Nucleus accumbens (tissue), 56 donors: ENCODE results near the gene MYO18B.
A peak's percentile ranks its signal among the peaks of the same experiment; 100 is the strongest.

Source experiments
- DNase-seq, 56 donors: peaks; one replicate each; lab custom pipeline; 2025; lab: John Stamatoyannopoulos, UW

MYO18B gene

DNA sequence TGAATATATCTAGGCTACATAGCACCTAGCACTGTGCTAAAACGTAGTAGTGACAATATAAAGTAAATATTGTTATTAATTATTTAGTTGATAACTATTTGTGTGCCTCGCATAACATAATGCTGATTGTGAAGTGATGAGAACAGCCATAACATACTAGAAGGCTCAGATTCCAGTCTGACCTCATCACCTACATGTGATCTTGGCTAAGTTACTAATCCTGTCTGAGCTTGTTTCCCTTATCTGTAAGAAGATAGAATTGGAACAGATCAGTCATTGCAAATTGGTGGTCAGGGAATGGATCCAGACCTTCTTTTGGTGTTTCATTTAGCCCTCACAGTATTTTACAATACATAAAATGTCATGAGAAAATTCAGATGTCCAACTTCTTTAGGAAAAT, 323.9 kb downstream of the MYO18B start:
- no peak for DNase-seq

DNA sequence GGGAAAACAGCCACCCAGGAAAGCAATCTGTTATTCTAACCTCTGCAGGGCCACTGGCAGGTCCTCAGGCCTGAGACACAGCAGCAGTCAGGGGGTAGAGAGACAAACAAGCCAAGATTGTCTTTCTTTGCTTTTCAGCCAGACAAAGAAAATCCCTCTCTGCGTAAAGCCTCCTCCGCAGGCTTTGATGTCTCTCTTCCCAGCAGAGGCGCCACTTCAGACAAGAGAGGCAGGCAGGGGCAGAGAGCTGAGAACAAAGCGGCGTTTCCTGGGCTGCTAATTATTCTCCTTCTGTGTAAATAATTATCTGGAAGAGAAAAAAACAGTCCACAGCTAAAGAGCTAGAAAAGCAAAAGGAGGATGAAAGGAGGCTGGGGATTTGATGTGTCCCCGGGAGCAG, 324.5 kb downstream of the MYO18B start:
- DNase-seq, result peak in 12 of 56 donors; percentile 1 to 36 (median 9)

GRCh38 chr22:26068571-26068970, 326.6 kb downstream of the MYO18B start:
- no peak for DNase-seq

GRCh38 chr22:26072621-26073020, 330.6 kb downstream of the MYO18B start:
- peak in 2 of 56 donors; percentile 1 to 2 for DNase-seq

DNA sequence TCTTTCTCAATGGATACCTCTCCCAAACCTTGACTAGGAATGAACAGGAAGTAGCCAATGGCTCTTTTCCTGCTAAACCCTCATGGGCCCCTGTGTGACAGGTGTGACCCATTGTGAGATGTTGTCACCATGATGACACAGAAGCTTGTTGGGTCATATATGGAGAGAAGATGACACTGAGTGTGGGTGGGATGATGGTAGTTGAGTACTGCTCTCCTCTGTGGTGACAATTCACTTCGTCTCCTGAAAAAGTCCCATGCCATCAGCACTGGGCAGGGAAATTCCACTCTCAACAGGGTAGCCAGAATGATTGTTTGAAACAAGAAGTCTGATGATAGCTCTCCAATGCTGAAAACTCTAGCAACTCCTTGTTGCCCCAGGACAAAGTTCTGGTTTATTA, 333.3 kb downstream of the MYO18B start:
- no peak for DNase-seq

DNA sequence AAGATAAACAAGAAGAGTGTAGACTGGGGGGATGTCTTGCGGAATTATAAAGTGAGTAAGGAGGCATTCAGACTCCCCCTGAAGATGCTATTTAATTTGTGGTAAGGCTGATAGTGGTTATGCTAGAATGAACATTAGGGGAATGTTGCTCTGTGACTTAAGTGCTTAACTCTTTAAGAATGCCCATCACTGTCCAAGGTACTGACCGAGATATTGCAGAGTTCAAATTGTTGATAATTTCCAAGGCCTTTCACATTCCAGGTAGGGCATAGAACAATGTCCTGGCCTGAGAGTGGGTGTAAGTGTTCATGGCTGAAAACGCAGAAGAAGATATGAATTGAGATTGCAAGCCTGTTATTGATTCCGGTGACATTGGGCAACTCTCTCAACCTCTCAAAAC, 337.0 kb downstream of the MYO18B start:
- no peak for DNase-seq
